Astrocyte (in vitro differentiated cells and primary cell): Measurements from ENCODE around the gene CLDN34.

Experiments used
- EZH2 ChIP-seq: IDR thresholded peaks from 2 replicates; pipeline ENCODE4 v1.6.1; 2012; ENCODE audit warnings: mild to moderate bottlenecking, low read length, inconsistent platforms; ENCODE audit not compliant: insufficient read depth
- TF ChIP-seq, protein P1 (sequence below): IDR thresholded peaks from 2 replicates; pipeline ENCODE4 v1.5.1; 2011; ENCODE audit warnings: low read depth, mild to moderate bottlenecking, inconsistent platforms, low read length, moderate library complexity; ENCODE audit not compliant: insufficient read depth

DNA sequence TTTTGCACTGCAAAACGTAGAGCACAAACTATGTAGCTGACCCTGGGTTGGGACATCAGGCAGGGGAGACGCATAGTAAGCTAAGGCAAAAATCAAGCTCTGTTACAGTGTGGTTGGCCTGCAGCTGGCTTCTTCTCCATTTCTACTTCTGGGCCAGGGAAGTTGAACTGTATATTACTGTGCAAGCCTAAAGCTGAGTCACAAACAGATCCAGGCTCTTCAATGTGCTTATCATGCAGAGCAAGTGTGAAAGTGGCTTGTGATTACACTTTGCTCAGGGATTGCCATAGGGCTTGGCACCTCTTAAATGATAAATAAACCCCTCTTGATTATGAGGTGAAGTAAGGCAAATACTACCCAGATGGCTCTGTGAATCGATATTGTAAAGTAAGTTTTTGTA lies 40.5 kb downstream of the CLDN34 start:
- TF ChIP-seq, protein P1, sequence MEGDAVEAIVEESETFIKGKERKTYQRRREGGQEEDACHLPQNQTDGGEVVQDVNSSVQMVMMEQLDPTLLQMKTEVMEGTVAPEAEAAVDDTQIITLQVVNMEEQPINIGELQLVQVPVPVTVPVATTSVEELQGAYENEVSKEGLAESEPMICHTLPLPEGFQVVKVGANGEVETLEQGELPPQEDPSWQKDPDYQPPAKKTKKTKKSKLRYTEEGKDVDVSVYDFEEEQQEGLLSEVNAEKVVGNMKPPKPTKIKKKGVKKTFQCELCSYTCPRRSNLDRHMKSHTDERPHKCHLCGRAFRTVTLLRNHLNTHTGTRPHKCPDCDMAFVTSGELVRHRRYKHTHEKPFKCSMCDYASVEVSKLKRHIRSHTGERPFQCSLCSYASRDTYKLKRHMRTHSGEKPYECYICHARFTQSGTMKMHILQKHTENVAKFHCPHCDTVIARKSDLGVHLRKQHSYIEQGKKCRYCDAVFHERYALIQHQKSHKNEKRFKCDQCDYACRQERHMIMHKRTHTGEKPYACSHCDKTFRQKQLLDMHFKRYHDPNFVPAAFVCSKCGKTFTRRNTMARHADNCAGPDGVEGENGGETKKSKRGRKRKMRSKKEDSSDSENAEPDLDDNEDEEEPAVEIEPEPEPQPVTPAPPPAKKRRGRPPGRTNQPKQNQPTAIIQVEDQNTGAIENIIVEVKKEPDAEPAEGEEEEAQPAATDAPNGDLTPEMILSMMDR: no peak
- no peak for TF ChIP-seq EZH2
